ENCODE data around the gene NUDT16L1. TPM values are rescaled to one million over a fixed set of nuclear protein-coding genes. Genes with fewer than 3 reads are reported as not detected.

NUDT16L1 gene
- total RNA-seq, 1 experiment from 2014 or later: 42.0 TPM

DNA sequence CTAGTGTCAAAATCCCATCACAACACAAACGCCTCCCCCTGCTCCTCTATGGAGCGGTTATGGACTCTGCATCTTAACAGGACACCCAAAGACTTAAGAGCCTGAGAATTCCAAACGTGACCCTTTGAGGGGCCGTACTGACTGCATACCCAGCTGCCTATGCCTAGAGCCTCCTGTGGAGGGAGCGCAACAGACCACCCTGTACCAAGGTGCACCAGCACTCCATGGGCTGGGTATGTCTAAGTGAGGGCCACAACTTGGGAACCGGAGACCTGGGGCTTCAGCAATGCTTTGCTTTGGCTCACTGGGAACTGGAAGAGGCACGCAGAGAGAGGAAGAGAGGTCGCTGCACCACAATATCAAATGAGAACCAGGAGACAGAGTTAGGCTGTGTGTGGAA is 35.3 kb downstream of the NUDT16L1 start:
- H3K4me3 Mint-ChIP-seq: no peak overlapping the region
- peaks cover 46% of the 10 kb centered on the region for H3K36me3 Mint-ChIP-seq

DNA sequence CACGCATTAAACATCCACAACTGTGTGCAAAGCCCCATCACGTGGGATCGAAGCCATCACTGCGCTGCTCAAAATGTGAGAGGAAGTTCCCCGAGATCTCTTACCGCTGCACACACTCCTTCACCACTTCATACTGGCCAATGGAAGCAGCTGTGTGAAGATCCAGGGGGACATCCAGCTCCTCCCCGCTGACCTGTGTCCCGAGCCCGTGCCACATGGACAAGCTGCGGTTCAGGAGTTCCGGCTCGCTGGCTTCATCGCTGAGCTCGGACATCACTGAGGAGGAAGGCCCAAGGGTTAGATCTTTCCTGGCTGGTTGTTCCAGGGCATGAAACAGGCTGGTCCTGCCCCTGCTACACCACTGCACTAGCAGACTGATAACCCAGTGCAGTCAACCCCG is 36.5 kb downstream of the NUDT16L1 start:
- DNase-seq (ENCODE audit: low spot score): no peak
- Mint-ChIP-seq H3K27me3 (ENCODE audit: low read depth) (no peaks in the 10 kb centered on the region), H3K27ac (no peak overlapping the region; the same call in 1 of the 2 replicates), H3K4me3 (no peak overlapping the region), H3K9me3 (no peaks in the 10 kb centered on the region), H3K4me1 (peaks cover 4% of the 10 kb centered on the region), H3K36me3 (peaks cover 38% of the 10 kb centered on the region)
- POLR2A ChIA-PET: no interaction called here
- no peak for TF ChIP-seq TEAD1 (CRISPR knock-in tag; IDR thresholded peaks at IDR 0.05)
- no peak for TF ChIP-seq CREM (CRISPR knock-in tag; IDR thresholded peaks at IDR 0.05)
- TF ChIP-seq JAZF1 (CRISPR knock-in tag; IDR thresholded peaks at IDR 0.05): no peak
- no peak for TF ChIP-seq TCF7 (CRISPR knock-in tag; IDR thresholded peaks at IDR 0.05; ENCODE audit: low read depth)
- no peak for TF ChIP-seq NFATC4 (CRISPR knock-in tag; IDR thresholded peaks at IDR 0.05)
- no peak for TF ChIP-seq ELF4 (CRISPR knock-in tag; IDR thresholded peaks at IDR 0.05; ENCODE audit: low read depth)
- CTCF ChIA-PET: no interaction called here
- ATAC-seq: no peak

More for the DNA sequence above, 35.3 kb downstream of the NUDT16L1 start:
- ATAC-seq (no peak), DNase-seq (ENCODE audit: low spot score) (no peak)
- Mint-ChIP-seq H3K9me3 (no peaks in the 10 kb centered on the region), H3K27ac (peak overlapping the region; percentile 28), H3K27me3 (ENCODE audit: low read depth) (no peaks in the 10 kb centered on the region), H3K4me1 (peaks cover 4% of the 10 kb centered on the region)
- POLR2A ChIA-PET: no interaction called here
- CTCF ChIA-PET: no interaction called here
- TF ChIP-seq, protein P1, sequence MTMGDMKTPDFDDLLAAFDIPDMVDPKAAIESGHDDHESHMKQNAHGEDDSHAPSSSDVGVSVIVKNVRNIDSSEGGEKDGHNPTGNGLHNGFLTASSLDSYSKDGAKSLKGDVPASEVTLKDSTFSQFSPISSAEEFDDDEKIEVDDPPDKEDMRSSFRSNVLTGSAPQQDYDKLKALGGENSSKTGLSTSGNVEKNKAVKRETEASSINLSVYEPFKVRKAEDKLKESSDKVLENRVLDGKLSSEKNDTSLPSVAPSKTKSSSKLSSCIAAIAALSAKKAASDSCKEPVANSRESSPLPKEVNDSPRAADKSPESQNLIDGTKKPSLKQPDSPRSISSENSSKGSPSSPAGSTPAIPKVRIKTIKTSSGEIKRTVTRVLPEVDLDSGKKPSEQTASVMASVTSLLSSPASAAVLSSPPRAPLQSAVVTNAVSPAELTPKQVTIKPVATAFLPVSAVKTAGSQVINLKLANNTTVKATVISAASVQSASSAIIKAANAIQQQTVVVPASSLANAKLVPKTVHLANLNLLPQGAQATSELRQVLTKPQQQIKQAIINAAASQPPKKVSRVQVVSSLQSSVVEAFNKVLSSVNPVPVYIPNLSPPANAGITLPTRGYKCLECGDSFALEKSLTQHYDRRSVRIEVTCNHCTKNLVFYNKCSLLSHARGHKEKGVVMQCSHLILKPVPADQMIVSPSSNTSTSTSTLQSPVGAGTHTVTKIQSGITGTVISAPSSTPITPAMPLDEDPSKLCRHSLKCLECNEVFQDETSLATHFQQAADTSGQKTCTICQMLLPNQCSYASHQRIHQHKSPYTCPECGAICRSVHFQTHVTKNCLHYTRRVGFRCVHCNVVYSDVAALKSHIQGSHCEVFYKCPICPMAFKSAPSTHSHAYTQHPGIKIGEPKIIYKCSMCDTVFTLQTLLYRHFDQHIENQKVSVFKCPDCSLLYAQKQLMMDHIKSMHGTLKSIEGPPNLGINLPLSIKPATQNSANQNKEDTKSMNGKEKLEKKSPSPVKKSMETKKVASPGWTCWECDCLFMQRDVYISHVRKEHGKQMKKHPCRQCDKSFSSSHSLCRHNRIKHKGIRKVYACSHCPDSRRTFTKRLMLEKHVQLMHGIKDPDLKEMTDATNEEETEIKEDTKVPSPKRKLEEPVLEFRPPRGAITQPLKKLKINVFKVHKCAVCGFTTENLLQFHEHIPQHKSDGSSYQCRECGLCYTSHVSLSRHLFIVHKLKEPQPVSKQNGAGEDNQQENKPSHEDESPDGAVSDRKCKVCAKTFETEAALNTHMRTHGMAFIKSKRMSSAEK (CRISPR knock-in tag; IDR thresholded peaks at IDR 0.05; ENCODE audit: borderline replicate concordance): no peak
- TF ChIP-seq RORB (CRISPR knock-in tag; IDR thresholded peaks at IDR 0.05) (no peak), ZNF138 (CRISPR knock-in tag; conservative IDR thresholded peaks at IDR 0.05) (no peak), JAZF1 (CRISPR knock-in tag; IDR thresholded peaks at IDR 0.05) (no peak)
- TF ChIP-seq, protein P2, sequence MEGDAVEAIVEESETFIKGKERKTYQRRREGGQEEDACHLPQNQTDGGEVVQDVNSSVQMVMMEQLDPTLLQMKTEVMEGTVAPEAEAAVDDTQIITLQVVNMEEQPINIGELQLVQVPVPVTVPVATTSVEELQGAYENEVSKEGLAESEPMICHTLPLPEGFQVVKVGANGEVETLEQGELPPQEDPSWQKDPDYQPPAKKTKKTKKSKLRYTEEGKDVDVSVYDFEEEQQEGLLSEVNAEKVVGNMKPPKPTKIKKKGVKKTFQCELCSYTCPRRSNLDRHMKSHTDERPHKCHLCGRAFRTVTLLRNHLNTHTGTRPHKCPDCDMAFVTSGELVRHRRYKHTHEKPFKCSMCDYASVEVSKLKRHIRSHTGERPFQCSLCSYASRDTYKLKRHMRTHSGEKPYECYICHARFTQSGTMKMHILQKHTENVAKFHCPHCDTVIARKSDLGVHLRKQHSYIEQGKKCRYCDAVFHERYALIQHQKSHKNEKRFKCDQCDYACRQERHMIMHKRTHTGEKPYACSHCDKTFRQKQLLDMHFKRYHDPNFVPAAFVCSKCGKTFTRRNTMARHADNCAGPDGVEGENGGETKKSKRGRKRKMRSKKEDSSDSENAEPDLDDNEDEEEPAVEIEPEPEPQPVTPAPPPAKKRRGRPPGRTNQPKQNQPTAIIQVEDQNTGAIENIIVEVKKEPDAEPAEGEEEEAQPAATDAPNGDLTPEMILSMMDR (IDR thresholded peaks at IDR 0.05): no peak
- TF ChIP-seq, protein P3, sequence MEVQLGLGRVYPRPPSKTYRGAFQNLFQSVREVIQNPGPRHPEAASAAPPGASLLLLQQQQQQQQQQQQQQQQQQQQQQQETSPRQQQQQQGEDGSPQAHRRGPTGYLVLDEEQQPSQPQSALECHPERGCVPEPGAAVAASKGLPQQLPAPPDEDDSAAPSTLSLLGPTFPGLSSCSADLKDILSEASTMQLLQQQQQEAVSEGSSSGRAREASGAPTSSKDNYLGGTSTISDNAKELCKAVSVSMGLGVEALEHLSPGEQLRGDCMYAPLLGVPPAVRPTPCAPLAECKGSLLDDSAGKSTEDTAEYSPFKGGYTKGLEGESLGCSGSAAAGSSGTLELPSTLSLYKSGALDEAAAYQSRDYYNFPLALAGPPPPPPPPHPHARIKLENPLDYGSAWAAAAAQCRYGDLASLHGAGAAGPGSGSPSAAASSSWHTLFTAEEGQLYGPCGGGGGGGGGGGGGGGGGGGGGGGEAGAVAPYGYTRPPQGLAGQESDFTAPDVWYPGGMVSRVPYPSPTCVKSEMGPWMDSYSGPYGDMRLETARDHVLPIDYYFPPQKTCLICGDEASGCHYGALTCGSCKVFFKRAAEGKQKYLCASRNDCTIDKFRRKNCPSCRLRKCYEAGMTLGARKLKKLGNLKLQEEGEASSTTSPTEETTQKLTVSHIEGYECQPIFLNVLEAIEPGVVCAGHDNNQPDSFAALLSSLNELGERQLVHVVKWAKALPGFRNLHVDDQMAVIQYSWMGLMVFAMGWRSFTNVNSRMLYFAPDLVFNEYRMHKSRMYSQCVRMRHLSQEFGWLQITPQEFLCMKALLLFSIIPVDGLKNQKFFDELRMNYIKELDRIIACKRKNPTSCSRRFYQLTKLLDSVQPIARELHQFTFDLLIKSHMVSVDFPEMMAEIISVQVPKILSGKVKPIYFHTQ (CRISPR knock-in tag; IDR thresholded peaks at IDR 0.05): no peak
- TF ChIP-seq, protein P4, sequence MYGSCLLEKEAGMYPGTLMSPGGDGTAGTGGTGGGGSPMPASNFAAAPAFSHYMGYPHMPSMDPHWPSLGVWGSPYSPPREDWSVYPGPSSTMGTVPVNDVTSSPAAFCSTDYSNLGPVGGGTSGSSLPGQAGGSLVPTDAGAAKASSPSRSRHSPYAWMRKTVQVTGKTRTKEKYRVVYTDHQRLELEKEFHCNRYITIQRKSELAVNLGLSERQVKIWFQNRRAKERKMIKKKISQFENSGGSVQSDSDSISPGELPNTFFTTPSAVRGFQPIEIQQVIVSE (CRISPR knock-in tag; IDR thresholded peaks at IDR 0.05; ENCODE audit: borderline replicate concordance): no peak

DNA sequence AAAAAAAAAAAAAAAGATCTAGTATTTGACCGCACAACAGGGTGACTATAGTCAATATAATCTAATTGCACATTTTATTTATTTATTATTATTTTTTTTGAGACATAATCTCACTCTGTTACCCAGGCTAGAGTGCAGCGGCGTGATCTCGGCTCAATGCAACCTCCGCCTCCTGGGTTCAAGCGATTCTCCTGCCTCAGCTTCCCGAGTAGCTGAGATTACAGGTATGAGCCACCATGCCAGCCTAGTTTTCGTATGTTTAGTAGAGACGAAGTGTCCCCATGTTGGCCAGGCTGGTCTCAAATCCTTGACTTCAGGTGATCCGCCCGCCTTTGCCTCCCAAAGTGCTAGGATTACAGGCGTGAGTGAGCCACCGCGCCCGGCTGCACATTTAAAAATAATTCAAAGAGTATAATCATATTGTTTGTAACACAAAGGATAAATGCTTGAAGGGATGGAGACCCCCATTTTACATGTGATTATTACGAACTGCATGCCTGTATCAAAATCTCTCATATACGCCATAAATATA is 39.9 kb downstream of the NUDT16L1 start:
- ChIA-PET CTCF (interaction anchor here (1.5 to 3.1 kb wide), 6 partner anchors 14 to 224 kb away, joined by 6 to 26 read pairs (median 11); partner anchors contain the start of genes MGRN1 and SEC14L5), POLR2A (interaction anchor here (1.1 to 1.3 kb wide), 2 partner anchors 13 to 69 kb away, joined by 9 to 11 read pairs; partner anchors contain the start of gene ROGDI)
- Mint-ChIP-seq H3K9me3 (no peaks in the 10 kb centered on the region), H3K4me3 (peak overlapping the region; percentile 93), H3K36me3 (peaks cover 19% of the 10 kb centered on the region), H3K27ac (peak overlapping the region; percentile 95), H3K27me3 (ENCODE audit: low read depth) (peaks cover 4% of the 10 kb centered on the region; the same call in 1 of the 2 replicates), H3K4me1 (peaks cover 9% of the 10 kb centered on the region)
- no peak for TF ChIP-seq TCF7 (CRISPR knock-in tag; IDR thresholded peaks at IDR 0.05; ENCODE audit: low read depth)
- TF ChIP-seq, protein P5, sequence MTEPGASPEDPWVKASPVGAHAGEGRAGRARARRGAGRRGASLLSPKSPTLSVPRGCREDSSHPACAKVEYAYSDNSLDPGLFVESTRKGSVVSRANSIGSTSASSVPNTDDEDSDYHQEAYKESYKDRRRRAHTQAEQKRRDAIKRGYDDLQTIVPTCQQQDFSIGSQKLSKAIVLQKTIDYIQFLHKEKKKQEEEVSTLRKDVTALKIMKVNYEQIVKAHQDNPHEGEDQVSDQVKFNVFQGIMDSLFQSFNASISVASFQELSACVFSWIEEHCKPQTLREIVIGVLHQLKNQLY (CRISPR knock-in tag; IDR thresholded peaks at IDR 0.05): no peak
- no peak for TF ChIP-seq ZNF263 (CRISPR knock-in tag; IDR thresholded peaks at IDR 0.05; ENCODE audit: low read depth)
- no peak for TF ChIP-seq NR2C2 (CRISPR knock-in tag; IDR thresholded peaks at IDR 0.05)
- TF ChIP-seq TEAD1 (CRISPR knock-in tag; IDR thresholded peaks at IDR 0.05): no peak
- ATAC-seq: no peak
- DNase-seq (ENCODE audit: low spot score): no peak
